Stimulated activated CD8-positive, alpha-beta memory T cell treated with anti-CD3 and anti-CD28 coated beads, Interleukin-4, amount 100 ng/mL, for 48 hours (primary cell): ENCODE data around the gene SCMH1.
"Not testable (repeated sequence)": the region's sequence is repeated elsewhere in the genome, so short reads cannot be mapped to it uniquely, and the experiment has no call there.

Experiments used
- DNase-seq: peaks from one replicate; pipeline ENCODE4 v3.0.0-alpha.2; 2020

Gene SCMH1

DNA sequence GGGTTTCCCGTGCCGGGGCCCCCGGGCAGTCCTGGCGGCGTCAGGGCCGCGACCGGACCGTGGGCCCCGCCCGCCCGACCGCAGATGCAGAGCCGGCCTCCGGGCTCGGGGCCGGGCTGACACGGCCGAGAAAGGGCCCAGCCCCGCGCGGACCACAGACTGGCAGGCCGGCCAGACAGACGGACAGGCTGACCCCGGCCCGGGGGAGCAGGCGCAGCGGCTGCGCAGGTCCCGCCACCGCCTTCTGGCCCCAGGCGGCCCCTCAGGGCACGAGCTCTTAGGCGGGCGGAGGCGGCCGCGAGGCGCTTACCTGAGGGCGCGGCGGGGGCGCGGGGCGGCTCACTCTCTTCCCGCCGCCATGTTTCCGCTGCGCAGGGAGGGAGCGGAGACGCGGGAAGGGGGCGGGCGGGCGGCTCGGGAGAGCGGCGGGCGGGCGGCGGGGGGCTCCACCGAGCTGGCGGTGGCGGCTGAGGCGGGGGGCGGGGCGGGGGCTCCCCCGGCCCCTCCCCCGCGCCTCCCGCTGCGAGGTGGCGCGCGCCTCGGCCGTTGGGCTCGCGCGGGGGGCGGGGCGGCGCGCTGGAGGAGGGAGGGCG lies at the start of gene SCMH1:
Gene SCMH1 (minus strand): TSS at position 558 of the 593 bp plus-strand sequence. CDS start 56,173 bp downstream, outside the sequence.
- DNase-seq = peak; percentile 59

DNA sequence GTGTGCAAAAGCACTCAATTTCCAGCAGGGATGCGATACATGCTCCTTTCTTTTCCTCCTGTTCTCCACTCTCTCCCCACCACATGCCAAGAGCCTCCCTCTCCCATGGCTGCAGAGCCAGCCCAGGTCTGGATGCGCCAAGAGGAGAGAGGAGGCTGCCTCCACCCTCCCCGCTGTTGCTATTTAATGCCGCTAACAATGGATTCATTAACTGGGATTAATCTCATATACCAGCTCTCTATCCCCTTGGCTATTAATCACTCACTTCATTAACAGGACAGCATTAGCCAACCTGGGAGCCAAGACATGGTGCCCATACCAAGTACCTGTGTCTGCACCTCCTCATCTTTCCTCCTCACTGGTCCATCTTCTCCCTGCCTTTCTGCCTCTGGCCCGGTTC lies 49.1 kb upstream of the SCMH1 start:
- DNase-seq = no peak

DNA sequence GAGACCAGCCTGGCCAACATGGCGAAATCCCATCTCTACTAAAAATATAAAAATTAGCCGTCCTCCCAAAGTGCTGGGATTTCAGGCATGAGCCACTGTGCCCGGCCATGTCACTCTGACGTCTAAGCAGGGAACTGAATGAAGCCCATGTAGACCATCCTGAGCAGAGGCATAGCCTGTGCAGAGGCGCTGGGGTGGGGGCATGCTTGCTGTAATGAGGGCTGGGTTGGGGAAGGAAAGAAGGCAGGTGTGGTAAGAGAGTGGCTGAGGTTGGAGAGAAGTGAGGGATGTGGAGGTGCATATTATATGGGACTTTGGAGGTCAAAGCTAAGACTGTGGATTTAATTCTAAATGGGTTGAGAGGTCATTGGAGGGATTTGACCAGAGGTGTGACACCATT lies 47.1 kb upstream of the SCMH1 start:
- DNase-seq = no peak

DNA sequence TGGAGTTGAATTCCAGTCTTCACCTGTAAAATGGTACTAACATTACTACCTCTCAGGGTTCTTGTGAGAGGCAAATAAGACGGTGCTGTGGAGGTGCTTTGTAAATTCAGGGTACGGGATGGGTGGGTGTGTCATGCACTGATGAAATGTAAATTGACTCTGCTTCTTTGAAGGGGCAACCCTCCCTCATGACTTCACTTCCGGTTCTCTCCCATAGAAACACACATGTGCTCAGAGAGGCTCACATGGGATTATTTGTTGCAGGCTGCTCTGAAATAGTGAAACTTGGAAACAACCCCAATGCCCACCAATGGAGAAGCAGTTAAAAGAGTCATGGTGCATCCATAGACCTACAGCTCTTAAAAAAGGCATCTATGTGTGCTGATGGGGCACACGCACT lies 44.9 kb upstream of the SCMH1 start:
- no peak for DNase-seq

DNA sequence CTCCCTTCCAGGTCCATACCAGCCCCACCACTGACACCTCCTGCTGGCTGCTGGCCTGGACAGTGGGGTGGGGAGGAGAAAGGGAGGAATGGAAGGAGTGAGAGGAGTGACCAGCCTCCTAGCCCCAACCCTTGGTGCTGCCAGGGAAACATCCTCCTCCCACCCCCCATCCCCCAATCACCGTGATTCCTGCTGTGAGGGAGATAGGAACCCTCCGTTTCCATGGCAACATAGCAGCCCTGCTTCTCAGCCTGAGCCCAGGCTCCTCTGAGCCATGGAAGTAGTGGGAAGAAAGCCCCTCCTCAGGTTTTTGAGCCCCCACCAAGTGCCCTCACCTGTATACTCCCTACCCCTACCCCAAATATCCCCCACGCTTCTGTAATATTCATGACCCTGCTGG lies 44.4 kb upstream of the SCMH1 start:
- no peak for DNase-seq

DNA sequence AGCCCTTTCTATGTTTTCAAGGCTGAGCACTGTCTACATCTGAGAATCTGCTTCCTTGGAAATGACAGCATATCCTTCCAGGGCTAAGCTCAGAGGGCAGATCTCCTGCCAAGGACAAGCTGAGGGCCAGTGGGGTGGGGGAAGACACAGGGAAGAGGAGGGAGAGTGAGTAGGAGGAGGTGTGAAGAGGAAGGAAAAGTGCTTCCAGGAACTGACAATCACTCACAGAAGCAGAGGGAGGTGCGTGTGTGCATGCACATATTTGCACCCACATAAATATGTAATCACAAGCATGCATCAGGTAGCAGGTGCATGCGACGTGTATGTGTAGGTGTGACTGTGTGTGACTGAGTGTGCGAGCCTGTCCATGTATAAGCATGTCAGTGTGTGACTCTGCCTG lies 43.7 kb upstream of the SCMH1 start:
- DNase-seq = no peak

DNA sequence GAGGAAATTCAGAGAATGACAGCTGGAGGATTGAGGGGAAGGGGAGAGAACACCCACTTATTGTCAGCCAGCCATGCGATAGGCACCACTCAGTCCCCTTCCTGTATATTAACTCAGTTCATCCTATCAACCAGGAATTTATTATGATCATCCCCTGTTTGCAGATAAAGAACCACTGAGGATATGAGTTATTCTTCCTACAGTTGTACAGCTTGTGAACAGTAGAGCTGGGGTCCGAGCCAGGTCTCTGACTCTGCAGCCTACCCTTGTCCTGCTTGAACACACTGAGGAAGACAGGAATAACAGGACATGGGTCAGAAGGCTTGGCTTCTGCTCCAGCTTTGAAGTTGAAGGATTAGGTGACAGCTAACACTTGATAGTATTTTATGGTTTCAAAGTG lies 42.0 kb upstream of the SCMH1 start:
- DNase-seq = no peak

DNA sequence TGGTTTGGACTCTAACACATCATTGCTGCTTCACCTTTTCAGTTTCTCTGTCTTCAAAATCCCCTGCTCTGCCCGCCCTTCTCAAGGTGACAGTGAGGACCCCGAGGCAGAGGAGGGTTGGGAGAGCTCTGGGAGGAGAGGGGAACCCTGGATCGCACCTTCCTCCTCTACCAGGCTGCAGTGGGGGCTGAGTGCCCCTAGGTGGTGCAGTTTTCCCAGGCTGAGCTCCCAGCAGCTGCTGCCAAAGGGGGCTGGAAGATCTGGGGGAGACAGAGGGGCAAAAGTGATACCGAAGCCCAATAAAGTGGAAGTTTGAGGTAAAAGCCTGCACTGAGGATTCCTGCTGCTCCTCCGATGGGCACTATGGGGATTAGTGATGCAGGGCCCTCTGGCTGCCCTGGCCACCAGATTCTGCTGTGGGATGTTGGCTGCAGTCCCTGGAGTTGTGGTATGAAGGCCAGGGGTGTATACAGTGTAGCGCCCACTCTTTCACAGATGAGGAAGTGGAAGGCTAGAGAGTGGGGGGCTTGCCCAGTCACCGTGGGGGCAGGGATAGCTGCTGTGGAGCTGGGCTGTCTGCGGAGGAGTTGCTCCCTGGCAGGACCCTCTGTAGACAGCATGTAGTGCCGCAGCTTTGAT lies 40.7 kb upstream of the SCMH1 start:
- peak; percentile 59 for DNase-seq

DNA sequence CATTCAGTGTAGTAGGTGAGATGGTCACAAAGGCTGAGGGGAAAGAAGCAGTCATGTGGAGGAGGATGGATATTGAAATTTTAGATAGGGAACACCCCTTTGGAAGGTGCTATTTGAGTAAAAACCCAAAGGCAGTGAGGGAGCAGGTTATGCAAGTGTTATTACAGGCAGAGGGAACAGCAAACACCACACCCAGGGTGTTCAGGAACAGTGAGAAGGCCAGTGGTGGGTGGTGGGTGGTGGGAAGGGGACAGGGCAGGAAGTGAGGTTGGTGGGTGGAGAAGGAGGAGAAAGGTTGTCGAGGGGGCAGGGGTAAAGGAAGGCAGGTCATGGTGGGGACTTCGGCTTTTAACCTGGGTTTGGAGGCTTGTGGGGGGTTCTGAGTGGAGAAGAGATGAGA lies 39.2 kb upstream of the SCMH1 start:
- DNase-seq = no peak

DNA sequence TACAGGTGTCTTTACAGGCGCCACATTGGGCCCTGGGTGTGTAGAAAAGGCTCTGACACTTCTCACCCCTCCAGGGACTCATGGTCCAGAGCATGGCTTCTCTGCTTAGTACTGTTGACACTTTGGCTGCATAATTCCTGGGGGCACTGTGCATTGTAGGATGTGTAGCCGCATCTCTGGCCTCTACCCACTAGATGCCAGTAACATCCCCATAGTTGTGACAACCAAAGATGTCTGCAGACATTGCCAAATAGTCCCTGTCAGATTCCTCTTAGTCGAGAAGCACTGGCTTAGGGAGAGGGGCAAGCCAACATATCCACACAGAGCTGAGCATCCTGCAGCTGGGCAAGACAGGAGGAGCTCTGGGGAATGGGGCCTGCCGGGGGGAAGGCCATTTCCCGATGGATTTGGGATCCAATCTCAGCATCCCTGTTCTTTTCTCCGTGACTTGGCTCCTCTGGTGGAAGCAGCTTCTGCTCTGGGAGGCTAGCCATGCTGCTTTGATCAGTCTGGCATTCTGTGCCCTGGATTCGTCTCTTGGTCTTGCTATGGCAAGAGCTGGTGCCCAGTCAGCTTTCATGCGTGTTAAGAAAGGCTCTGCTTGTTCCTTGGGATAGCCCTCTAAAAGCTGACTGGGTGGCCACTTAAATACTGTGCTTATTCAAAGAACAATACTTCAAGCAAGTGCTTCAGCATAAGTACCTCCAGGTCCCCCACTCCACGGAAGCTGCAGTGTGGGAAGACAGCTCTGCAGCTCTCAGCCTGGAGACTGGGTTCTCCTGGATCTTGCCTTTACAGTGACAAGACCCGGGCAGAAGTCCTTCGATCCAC lies 38.3 kb upstream of the SCMH1 start:
- no peak for DNase-seq

DNA sequence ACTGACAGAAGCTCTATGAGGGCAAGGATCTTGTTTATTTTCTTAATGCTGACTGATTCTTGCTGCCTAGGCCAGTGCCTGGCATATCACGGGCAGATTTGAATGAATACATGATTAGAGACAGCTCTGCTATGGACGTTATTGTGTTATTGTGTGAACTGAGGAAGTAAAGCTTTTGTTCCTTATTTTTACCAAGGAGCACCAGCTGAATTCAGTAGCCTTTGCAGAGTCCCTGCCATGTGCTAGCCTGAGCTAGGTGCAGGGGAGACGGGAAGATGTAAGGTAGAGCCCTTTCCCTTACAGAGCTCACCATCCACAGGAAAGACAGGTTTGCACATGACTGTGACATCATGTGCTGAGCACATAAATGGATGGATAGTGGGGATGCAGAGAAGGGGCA lies 36.0 kb upstream of the SCMH1 start:
- no peak for DNase-seq

DNA sequence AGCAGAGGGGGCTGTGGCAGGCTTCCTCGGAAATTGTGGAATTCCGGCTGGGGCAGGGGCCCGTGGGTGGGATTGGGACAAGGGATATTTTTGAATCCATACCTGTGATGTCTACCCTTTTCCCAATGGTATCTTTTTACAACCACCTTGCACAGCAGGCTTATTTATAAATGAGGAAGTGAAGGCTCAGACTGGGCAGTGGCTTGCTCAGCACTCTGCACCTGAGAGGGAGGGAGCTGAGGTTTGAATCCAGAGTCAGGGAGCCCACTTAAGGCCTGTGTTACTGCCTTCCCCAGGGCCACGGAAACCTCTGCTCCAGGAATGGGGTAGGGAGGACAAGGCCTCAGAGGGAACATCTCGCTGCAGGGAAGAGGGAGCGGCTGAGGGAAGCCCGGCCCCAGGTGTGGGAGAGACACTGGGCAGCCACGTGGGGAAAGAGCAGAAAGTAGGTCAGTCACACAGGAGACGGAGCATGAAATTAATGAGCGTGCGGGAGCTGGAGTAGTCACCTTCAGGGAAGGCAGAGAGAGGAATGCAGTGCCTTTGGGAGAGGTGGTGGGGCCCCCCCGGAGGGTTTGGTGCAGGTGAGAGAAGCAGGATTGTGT lies 35.4 kb upstream of the SCMH1 start:
- no peak for DNase-seq

DNA sequence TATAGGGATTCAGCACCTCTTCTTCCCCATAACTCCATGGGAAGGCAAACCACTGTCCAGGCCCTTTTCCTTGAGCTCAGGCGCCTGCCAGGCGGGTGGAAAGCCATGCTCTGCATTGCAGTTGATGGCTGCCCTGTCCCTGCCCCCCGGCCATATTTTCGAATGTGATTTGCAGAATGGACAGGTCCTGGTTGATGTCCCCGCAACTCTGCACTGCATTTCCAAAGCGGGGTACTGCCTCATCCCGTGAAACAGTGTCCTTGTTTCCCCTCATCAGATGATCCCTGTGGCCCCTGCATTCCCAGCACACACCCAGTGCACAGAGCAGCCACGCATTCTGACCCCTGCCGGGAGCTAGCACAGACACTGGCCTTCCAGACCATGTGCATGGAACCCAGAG lies 33.7 kb upstream of the SCMH1 start:
- DNase-seq = no peak

DNA sequence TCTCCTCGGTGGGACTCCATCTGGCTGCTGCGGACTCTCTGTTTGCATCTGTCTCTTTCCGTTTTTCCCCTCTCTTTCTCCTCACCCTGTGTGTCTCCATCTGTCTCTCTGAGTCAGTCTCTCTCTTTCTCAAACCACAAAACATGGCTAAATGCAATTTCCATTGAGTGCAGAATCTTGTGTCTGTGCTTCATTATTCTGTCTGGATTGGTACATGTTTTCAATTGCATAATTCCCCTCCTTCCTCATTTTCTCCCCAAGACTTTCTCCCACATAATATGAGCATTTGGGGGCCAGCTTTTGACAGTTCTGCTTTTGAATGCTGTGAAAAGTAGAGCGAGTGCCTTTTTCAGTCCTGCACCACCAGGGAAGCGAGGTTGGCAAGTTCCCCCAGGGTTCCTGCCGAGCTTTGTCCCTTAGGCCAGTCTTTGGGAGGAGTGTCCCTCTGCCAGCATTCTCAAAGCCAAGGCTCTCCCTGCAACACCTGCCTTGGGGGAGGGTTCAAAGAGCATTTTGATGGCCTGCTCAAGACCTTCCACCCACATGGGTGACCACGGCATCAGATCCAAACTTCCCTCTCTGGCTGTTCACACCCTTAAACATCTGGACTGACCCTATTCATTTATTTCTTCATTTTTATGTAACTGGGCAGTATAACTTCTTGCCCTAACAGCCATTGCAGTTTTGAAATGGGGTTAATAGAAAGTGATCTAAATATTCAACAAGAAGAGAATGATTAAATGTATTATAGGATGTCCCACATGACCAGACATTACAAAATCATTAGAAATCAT lies 32.8 kb upstream of the SCMH1 start:
- DNase-seq = no peak

DNA sequence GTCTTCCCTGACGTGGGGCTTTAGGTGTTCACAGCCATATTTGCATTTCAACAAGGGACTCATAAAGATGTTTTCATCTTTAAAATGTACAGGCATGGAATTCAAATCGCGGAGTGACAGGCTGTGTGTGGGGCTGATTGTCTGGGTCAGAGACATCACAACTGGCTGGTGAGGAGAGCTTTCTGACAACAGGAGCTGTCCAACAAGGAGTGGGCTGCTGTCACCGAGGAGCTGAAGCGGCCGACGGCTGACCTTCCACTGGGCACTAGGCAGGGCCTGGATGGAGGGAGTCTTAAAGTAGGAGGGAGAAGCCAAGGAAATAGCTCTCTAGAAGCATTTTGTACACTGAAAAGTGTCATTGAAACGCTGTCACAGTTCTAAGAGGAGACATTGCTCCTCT lies 30.5 kb upstream of the SCMH1 start:
- no peak for DNase-seq

DNA sequence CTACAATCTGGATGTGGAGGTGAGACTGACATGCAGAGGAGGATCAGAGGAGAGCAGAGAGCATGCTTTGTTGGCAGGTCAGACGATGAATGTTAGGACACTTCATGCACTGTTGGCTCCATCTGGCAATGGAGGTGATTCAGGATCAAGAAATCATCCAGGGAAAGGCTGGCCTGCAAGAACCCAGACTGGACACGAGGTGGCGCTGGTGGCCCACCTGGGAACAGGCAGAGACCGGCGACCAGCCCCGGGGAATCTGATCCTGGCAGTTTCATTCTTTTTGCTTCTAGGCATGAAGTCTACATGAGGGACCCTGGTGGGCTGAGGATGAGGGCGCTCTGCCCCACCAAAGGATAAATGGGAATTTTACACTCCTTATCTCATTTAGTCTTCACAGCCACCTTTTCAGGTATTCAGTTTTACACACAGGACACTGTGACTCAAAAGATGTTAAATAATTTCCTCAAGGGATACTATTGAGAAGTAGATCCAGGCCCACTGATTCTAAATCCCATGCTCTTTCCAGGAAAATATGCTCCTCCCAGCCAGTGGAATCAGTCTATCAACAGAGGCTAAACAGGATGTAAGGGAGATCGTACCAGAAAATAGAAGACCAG lies 26.2 kb upstream of the SCMH1 start:
- DNase-seq = peak; percentile 79

DNA sequence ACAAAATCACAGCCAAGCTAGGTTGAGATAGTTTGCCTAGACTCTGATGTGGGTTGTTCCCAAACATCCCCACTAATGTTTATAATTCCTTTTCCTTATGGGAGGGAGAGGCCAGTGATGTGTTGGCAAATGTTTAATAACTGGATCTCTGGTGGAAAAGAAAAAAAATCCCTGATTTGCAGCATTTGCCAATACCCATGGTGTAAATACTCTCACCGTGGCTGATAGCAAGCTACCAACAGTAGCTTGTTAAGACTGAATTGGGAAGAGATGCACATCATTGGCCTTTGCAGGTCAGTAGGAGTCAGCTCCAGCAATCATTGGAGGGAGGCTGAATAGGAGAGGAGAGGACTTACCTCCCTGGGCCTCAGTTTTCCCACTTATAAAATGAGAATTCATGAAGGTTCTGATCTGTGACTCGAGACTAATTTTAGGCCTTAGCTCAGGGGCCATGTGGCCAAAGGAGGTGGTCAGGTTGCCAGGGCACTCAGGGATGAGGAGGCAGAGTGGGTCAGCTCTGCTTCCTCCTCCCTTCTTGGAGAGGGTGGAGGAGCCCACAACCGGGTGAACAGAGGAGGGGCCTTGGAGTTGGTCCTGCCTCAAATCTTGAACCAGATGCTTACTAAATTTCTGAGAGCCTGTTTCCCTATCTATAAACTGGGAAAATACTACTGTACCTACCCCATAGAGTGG lies 20.0 kb upstream of the SCMH1 start:
- no peak for DNase-seq

DNA sequence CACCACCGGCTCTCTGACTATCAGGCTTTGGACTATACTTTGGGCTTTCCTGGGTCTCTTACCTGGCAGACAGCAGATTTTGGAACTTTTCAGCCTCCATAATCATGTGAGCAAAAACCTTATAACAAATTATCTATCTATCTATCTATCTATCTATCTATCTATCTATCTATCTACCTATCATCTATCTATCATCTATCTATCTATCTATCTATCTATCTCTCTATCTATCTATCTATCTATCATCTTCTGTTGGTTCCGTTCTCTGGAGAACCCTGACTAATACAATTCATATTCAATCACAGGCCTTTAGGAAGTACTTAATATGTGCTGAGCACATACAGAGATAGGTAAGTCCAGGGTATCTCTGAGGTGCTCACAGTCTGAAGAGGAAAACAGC lies 18.7 kb upstream of the SCMH1 start:
- no peak for DNase-seq

DNA sequence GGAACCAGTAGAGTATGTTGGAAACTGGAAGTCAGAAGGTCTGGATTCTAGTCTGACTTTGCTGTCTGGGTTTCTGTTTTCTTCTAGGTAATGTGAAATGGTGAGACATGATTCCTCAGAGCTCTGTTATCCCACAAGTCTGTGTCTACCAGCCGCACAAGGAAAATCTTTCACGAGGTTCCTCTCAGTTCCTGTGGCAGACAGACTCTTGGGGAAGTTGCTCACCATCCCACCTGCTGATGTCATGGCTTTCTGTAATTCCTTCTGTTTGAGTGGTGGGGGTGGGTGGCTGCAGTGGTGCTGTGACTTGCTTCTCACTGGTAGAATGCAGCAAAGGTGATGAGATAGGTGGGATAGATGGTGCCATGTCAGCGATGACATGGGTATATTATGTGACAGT lies 17.1 kb upstream of the SCMH1 start:
- DNase-seq = no peak

DNA sequence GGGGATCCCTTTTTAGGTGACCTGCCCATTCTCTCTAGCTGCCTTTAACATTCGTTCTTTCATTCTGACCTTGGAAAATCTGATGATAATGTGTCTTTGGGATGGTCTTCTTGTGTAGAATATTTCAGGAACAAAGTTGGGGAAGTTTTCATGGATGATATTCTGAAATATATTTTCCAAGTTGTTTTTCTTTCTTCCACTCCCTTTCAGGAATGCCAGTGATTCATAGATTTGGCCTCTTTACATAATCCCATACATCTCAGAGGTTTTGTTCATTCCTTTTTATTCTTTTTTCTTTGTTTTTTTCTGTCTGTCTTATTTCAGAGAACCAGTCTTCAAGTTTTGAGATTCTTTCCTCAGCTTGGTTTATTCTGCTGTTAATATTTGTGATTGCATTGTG lies 13.9 kb upstream of the SCMH1 start:
- no peak for DNase-seq

DNA sequence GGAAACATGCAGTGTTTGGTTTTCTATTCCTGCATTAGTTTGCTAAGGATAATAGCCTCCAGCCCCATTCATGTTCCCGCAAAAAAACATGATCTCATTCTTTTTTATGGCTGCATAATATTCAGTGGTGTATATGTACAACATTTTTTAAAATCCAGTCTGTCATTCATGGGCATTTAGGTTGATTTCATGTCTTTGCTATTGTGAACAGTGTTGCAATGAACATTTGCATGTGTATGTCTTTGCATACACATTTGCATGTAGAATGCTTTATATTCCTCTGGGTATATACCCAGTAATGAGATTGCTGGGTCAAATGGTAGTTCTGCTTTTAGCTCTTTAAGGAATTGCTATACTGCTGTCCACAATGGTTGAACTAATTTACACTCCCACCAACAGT lies 9.0 kb upstream of the SCMH1 start:
- not testable (repeated sequence) for DNase-seq

DNA sequence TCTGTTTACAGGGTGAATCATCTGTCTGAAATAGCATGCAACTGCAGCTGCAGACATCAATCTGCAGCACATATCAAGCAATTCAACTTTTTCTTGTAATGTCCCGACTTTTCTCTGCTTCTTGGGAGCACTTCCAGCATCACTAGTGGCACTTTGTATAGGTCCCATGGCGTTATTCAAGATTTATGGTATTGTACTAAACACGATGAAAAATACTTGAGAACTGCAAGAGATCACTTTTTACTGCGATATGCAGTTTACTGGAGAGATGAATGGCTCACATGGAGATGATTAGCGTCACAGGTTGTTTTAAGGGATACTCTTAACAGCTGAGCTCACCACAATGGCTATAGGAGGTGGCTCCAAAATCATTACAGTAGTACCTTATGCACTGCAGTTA lies 7.2 kb upstream of the SCMH1 start:
- no peak for DNase-seq
